A549 (cell line): ENCODE results near the gene PARVB. TPM values are rescaled to one million over a fixed set of nuclear protein-coding genes. Genes with fewer than 3 reads are reported as not detected.

ENCODE experiments used
- ATAC-seq, 2 experiments: fragments of 200-7000 bp in 1 of 2; fragments of >200 bp in 1 of 2; cut with Nextera tagmentation in 1 of 2; cut with Tn5 transposase in 1 of 2; 3 replicates each; pipeline versions ENCODE4 v1.8.0 to v1.9.1; 2018 to 2020; ENCODE audit warnings: mild to moderate bottlenecking in 1 of 2, moderate library complexity in 1 of 2
- CTCF ChIA-PET: fragments of 300-600 bp; sonication (Branson Sonifier 250); formaldehyde crosslinking; extraction: SDS; loops from one replicate; lab custom pipeline; 2021; ENCODE audit warnings: antibody characterized with exemption, inconsistent platforms; lab: Yijun Ruan, JAX
- POLR2A ChIA-PET: fragments of 350-600 bp; formaldehyde crosslinking; extraction: SDS; loops from one replicate; lab custom pipeline; 2021; ENCODE audit warnings: antibody characterized with exemption, inconsistent platforms; lab: Yijun Ruan, JAX
- DNase-seq, 2 experiments: peaks; one replicate each; pipeline versions ENCODE4 v3.0.0 to v3.0.0-alpha.2; 2011 to 2016; ENCODE audit warnings: low read depth in 1 of 2, low spot score in 1 of 2
- FAIRE-seq: peaks from 2 replicates; lab custom pipeline; 2011; peaks lifted over from hg19 to GRCh38; lab: Jason Lieb, UNC
- H3K27ac ChIP-seq, 2 experiments: fragments of >200 bp; sonication (Bioruptor Twin); formaldehyde crosslinking; 3 replicates each; pipeline ENCODE4 v1.5.1; 2016 to 2017
- H3K4me1 ChIP-seq: fragments of >200 bp; sonication (Bioruptor Twin); formaldehyde crosslinking; 3 replicates; pipeline ENCODE4 v1.6.1; 2016
- H3K4me2 ChIP-seq: fragments of >200 bp; sonication (Bioruptor Twin); formaldehyde crosslinking; 3 replicates; pipeline ENCODE4 v1.6.1; 2016
- H3K4me3 ChIP-seq: fragments of >200 bp; sonication (Bioruptor Twin); formaldehyde crosslinking; 3 replicates; pipeline ENCODE4 v1.5.1; 2016
- H3K9me3 ChIP-seq: fragments of >200 bp; sonication (Bioruptor Twin); formaldehyde crosslinking; 3 replicates; pipeline ENCODE4 v1.6.1; 2016
- CEBPB ChIP-seq, 2 experiments: fragments of >200 bp in 1 of 2; sonication (Bioruptor Twin) in 1 of 2; formaldehyde crosslinking in 1 of 2; IDR thresholded peaks; 2 replicates each; pipeline ENCODE4 v1.6.1; 2012 to 2016
- CHD2 ChIP-seq: fragments of 150-350 bp; IDR thresholded peaks from 2 replicates; pipeline ENCODE4 v1.6.1; 2014; ENCODE audit warnings: low read length; ENCODE audit not compliant: partially characterized antibody
- E2F6 ChIP-seq: IDR thresholded peaks from 2 replicates; pipeline ENCODE4 v1.6.1; 2012; ENCODE audit warnings: low read depth, borderline replicate concordance
- HEYL ChIP-seq: fragments of 250-450 bp; sonication (Bioruptor Pico); IDR thresholded peaks from 2 replicates; pipeline ENCODE4 v1.8.0; 2021; ENCODE audit warnings: mild to moderate bottlenecking, moderate library complexity
- HMGXB4 ChIP-seq: fragments of 250-450 bp; sonication (Bioruptor Pico); IDR thresholded peaks from 2 replicates; pipeline ENCODE4 v1.5.0; 2021; ENCODE audit warnings: mild to moderate bottlenecking, moderate library complexity, borderline replicate concordance
- HOXA7 ChIP-seq: fragments of 250-450 bp; sonication (Bioruptor Pico); IDR thresholded peaks from 2 replicates; pipeline ENCODE4 v1.5.0; 2020; ENCODE audit warnings: mild to moderate bottlenecking, moderate library complexity
- JUN ChIP-seq, 2 experiments: fragments of >200 bp; sonication (Bioruptor Twin); formaldehyde crosslinking; IDR thresholded peaks; 2 replicates in 1 of 2; 3 replicates in 1 of 2; pipeline ENCODE4 v1.6.1; 2016 to 2017
- JUNB ChIP-seq: fragments of >200 bp; sonication (Bioruptor Twin); formaldehyde crosslinking; IDR thresholded peaks from 2 replicates; pipeline ENCODE4 v1.6.1; 2016
- MAX ChIP-seq: IDR thresholded peaks from 2 replicates; pipeline ENCODE4 v1.6.1; 2012
- MYC ChIP-seq: IDR thresholded peaks from 2 replicates; pipeline ENCODE4 v1.6.1; 2012; ENCODE audit warnings: mild to moderate bottlenecking, inconsistent platforms, low read length, improper control_type of control experiment, borderline replicate concordance
- NPAS2 ChIP-seq: fragments of 250-450 bp; sonication (Bioruptor Pico); IDR thresholded peaks from 2 replicates; pipeline ENCODE4 v1.8.0; 2022; ENCODE audit warnings: mild to moderate bottlenecking, moderate library complexity, borderline replicate concordance
- POLR2A ChIP-seq: IDR thresholded peaks from 2 replicates; pipeline ENCODE4 v1.6.1; 2012; ENCODE audit warnings: mild to moderate bottlenecking, low read length
- RCOR1 ChIP-seq: fragments of 150-350 bp; IDR thresholded peaks from 2 replicates; pipeline ENCODE4 v1.6.1; 2014; ENCODE audit warnings: antibody characterized with exemption, low read length, low read depth
- REST ChIP-seq: fragments of 200-600 bp; sonication (generic); IDR thresholded peaks from 2 replicates; pipeline ENCODE4 v1.6.1; 2016; ENCODE audit warnings: antibody characterized with exemption, mild to moderate bottlenecking, moderate library complexity
- RFX5 ChIP-seq: fragments of 450-650 bp; IDR thresholded peaks from 2 replicates; pipeline ENCODE4 v1.7.1; 2014; ENCODE audit warnings: antibody characterized with exemption, mild to moderate bottlenecking, moderate library complexity
- TFCP2L1 ChIP-seq: fragments of 250-450 bp; sonication (Bioruptor Pico); IDR thresholded peaks from 2 replicates; pipeline ENCODE4 v1.5.0; 2021; ENCODE audit warnings: mild to moderate bottlenecking
- TP53 ChIP-seq: fragments of 250-450 bp; sonication (Bioruptor Pico); IDR thresholded peaks from 2 replicates; pipeline ENCODE4 v1.5.0; 2021; ENCODE audit warnings: mild to moderate bottlenecking, moderate library complexity
- USF2 ChIP-seq: fragments of 450-650 bp; IDR thresholded peaks from 2 replicates; pipeline ENCODE4 v1.6.1; 2014; ENCODE audit warnings: antibody characterized with exemption
- ZFP36 ChIP-seq: fragments of 450-650 bp; IDR thresholded peaks from 2 replicates; pipeline ENCODE4 v1.6.1; 2014; ENCODE audit warnings: borderline replicate concordance; ENCODE audit not compliant: partially characterized antibody
- WGBS: methylation state at CpG from one replicate; pipeline ENCODE4 v1.1.6; 2017; ENCODE audit errors: missing lambda C conversion rate; 5-methylcytosine and 5-hydroxymethylcytosine counted together
- polyA minus RNA-seq: library from RNA; depleted of rRNA, polyadenylated mRNA; stranded (reverse); fragments of >200 nt; gene quantifications from 2 replicates; pipeline ENCODE4 v1.2.3, GENCODE V29; 2011; rRNA and poly(A)+ RNA removed
- polyA plus RNA-seq, 4 experiments: library from polyadenylated mRNA; depleted of rRNA in 3 of 4; stranded (reverse); fragments of >200 nt; fragmentation: RNase III in 1 of 4; extraction: RNeasy Plus Mini Kit Qiagen cat#74134 plus additional on column Dnase treatment in 1 of 4; gene quantifications; 2 replicates in 3 of 4; 3 replicates in 1 of 4; pipeline ENCODE4 v1.2.3, GENCODE V29; 2011 to 2017

PARVB gene
- polyA plus RNA-seq (2011; rRNA removed) (33.1 and 33.5 TPM in 2 replicates), polyA plus RNA-seq (2017; fragmentation: RNase III; extraction: RNeasy Plus Mini Kit Qiagen cat#74134 plus additional on column Dnase treatment) (27.4 to 33.0 TPM (median 28.3 TPM) in 3 replicates), polyA minus RNA-seq (19.5 and 21.9 TPM in 2 replicates)
- 64.9 and 65.8 TPM in 2 replicates for polyA plus RNA-seq (2012; cell fraction: cytosol; rRNA removed)
- 30.9 and 35.4 TPM in 2 replicates for polyA plus RNA-seq (2012; cell fraction: nucleus; rRNA removed)

GRCh38 chr22:44024288-44024921 lies at the start of gene PARVB:
Gene PARVB (plus strand): TSS chr22:44024302. CDS start chr22:44024340, 38 bp downstream.
- peaks cover 41% of the 10 kb centered on the region for H3K4me1 ChIP-seq
- ChIA-PET POLR2A (interaction anchor here (1.1 kb wide), 1 partner anchor 13 kb away, joined by 4 read pairs; no protein-coding TSS in a partner anchor), CTCF (interaction anchor here (0.6 to 3.0 kb wide), 3 partner anchors 31 to 159 kb away, joined by 3 to 11 read pairs (median 6); no protein-coding TSS in a partner anchor)
- H3K4me2 ChIP-seq: peak within 1 kb of the TSS; percentile 93
- H3K9me3 ChIP-seq: no peaks in the 10 kb centered on the region
- peak in 1 of 2 experiments; percentile 9 for DNase-seq
- FAIRE-seq: no peak
- ATAC-seq: peak; percentile 62
- peak within 1 kb of the TSS; percentile 95 for H3K4me3 ChIP-seq
- H3K27ac ChIP-seq: peak within 1 kb of the TSS; percentile 98 to 100
- 0 out of 2 replicates have a peak, but pooled peaks have one; percentile 24 for TF ChIP-seq E2F6
- TF ChIP-seq RFX5: no peak
- peak; percentile 46; the same call in 1 of the 2 replicates for TF ChIP-seq MAX
- TF ChIP-seq ZFP36: no peak
- no peak for TF ChIP-seq TP53 (CRISPR knock-in tag)
- TF ChIP-seq POLR2A: peak; percentile 4
- TF ChIP-seq JUN (IDR thresholded peaks at IDR 0.05): peak in 1 of 2 experiments; percentile 38; a peak in 1 of 5 replicates
- 2% methylated on average over 9 of the region's 83 CpGs for WGBS

GRCh38 chr22:43975041-43975440 lies 49.1 kb upstream of the PARVB start:
- ChIA-PET CTCF (interaction anchor here (0.9 to 4.4 kb wide), 2 partner anchors 18 to 106 kb away, joined by 3 to 16 read pairs; no protein-coding TSS in a partner anchor), POLR2A (no interaction called here)
- Histone ChIP-seq H3K4me1 (no peaks in the 10 kb centered on the region), H3K4me3 (no peak overlapping the region), H3K4me2 (no peak overlapping the region), H3K9me3 (no peaks in the 10 kb centered on the region), H3K27ac (no peak overlapping the region)
- WGBS: 95% methylated on average over 2 of the region's 4 CpGs
- DNase-seq (no peak), FAIRE-seq (no peak), ATAC-seq (no peak)
- TF ChIP-seq MYC (no peak), HMGXB4 (CRISPR knock-in tag) (no peak), HEYL (no peak), CHD2 (no peak), POLR2A (no peak), CEBPB (IDR thresholded peaks at IDR 0.05) (no peak), USF2 (no peak), RCOR1 (no peak)

- no peak overlapping the region for H3K4me3 ChIP-seq
- WGBS: 89% methylated on average over 18 of the region's 19 CpGs
- H3K27ac ChIP-seq: no peak overlapping the region
- H3K4me1 ChIP-seq: no peaks in the 10 kb centered on the region
- no peak overlapping the region for H3K4me2 ChIP-seq
- POLR2A ChIA-PET: no interaction called here
- CTCF ChIA-PET: interaction anchor here (1.0 to 4.4 kb wide), 4 partner anchors 14 to 649 kb away, joined by 3 to 16 read pairs (median 4); no protein-coding TSS in a partner anchor
- H3K9me3 ChIP-seq: no peaks in the 10 kb centered on the region
- no peak for TF ChIP-seq HOXA7 (CRISPR knock-in tag)
- no peak for TF ChIP-seq POLR2A
- no peak for TF ChIP-seq TFCP2L1
- TF ChIP-seq NPAS2 (CRISPR knock-in tag): no peak
- TF ChIP-seq CEBPB (IDR thresholded peaks at IDR 0.05): no peak
- no peak for TF ChIP-seq REST
- TF ChIP-seq JUNB: no peak
- TF ChIP-seq CHD2: no peak
- TF ChIP-seq, all 56 proteins: peak for 0
- FAIRE-seq (no peak), DNase-seq (no peak), ATAC-seq (no peak)
These were observed 47.0 kb upstream of the PARVB start for GRCh38 chr22:43976861-43977795.
